Colonic mucosa (tissue), 4 donors: Measurements from ENCODE around the gene NPDC1. TPM values are rescaled to one million over a fixed set of nuclear protein-coding genes. Genes with fewer than 3 reads are reported as not detected.

Experiments
- DNase-seq: peaks from one replicate; pipeline ENCODE4 v3.0.0-alpha.2; 2020
- H3K27ac ChIP-seq: fragments of 200-600 bp; one replicate; pipeline ENCODE4 v1.8.0; 2021
- H3K27me3 ChIP-seq: fragments of 200-600 bp; one replicate; pipeline ENCODE4 v1.8.0; 2021
- H3K36me3 ChIP-seq: fragments of 200-600 bp; one replicate; pipeline ENCODE4 v1.8.0; 2021
- H3K4me1 ChIP-seq: fragments of 200-600 bp; one replicate; pipeline ENCODE4 v1.8.0; 2021; ENCODE audit warnings: mild to moderate bottlenecking
- H3K4me3 ChIP-seq: fragments of 200-600 bp; one replicate; pipeline ENCODE4 v1.8.0; 2021
- H3K9ac ChIP-seq, 2 donors: one replicate each; pipeline ENCODE4 v1.7.0; 2013; ENCODE audit warnings: control low read depth in 2 of 2, low read depth in 2 of 2, low read length in 2 of 2
- H3K9me3 ChIP-seq: fragments of 200-600 bp; one replicate; pipeline ENCODE4 v1.8.0; 2021
- CTCF ChIP-seq: fragments of 200-600 bp; IDR thresholded peaks from one replicate; pipeline ENCODE4 v1.8.0; 2022; ENCODE audit warnings: antibody characterized with exemption, mild to moderate bottlenecking
- intact Hi-C: fragments of 100-400 bp; cut with DNase I; formaldehyde crosslinking; loops from one replicate; pipeline ENCODE4 v1.14.1; 2022
- total RNA-seq, 2 donors: library from RNA; stranded (reverse); fragmentation: NEBNext Ultra II Directional in 1 of 2; extraction: Animal tissue kit (Norgen Biotek cat#: 25700) in 1 of 2; gene quantifications; one replicate each; pipeline ENCODE4 v1.2.1, GENCODE V29; 2021
- donor health status: healthy.
- donor health status: DM: no; HTN: no; CAD: no.
- donor health status: DM: no; HTN: no; CAD: no.

Gene NPDC1
- total RNA-seq, 2 donors from 2014 or later: 149 to 177 TPM

- Histone ChIP-seq H3K9me3 (no peaks in the 10 kb centered on the region), H3K36me3 (no peaks in the 10 kb centered on the region), H3K27ac (peak within 1 kb of the TSS; percentile 46), H3K27me3 (no peaks in the 10 kb centered on the region), H3K9ac (peak within 1 kb of the TSS; percentile 71 to 78), H3K4me3 (peak within 1 kb of the TSS; percentile 52), H3K4me1 (peaks cover 29% of the 10 kb centered on the region)
- DNase-seq: no peak
- TF ChIP-seq CTCF: no peak
- intact Hi-C loops: loop anchor here (2.0 kb wide), 1 partner anchor 83 kb away; the partner anchor contains the start of genes C8G and FBXW5
Observed at GRCh38 chr9:137027369-137028262, 18.4 kb downstream of the NPDC1 start, which contains the start of gene ABCA2. Gene ABCA2, minus strand, starts transcription at chr9:137028237. Its CDS starts 97 bp downstream, at chr9:137028140.

GRCh38 chr9:137026828-137027227, 19.1 kb downstream of the NPDC1 start:
- no peak for DNase-seq
- H3K9me3 ChIP-seq: no peaks in the 10 kb centered on the region
- H3K4me3 ChIP-seq: peak overlapping the region; percentile 43
- intact Hi-C loops: no loop called here
- peaks cover 32% of the 10 kb centered on the region for H3K4me1 ChIP-seq
- TF ChIP-seq CTCF: no peak
- peak overlapping the region; percentile 19 to 66 for H3K9ac ChIP-seq
- no peaks in the 10 kb centered on the region for H3K36me3 ChIP-seq
- H3K27ac ChIP-seq: no peak overlapping the region
- no peaks in the 10 kb centered on the region for H3K27me3 ChIP-seq

DNA sequence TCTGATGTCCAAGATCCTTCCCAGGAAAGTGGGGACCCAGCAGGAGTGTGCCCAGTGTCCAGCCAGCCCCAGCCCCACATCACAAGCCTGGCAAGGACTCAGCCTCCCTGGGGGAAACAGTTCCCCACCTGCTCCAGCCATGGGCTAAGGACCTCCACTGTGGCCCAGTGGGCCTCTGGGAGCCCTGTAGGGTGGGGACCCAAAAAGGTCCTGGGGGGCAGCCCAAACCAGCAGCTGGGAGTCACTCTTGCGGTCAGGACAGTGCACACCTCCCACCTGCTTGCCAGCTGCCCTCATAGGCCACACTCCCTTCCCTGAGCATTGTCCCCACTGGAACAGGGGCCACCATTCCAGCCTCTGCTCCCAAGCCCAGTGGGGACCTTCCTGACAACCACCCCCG, 19.6 kb downstream of the NPDC1 start:
- Histone ChIP-seq H3K36me3 (no peaks in the 10 kb centered on the region), H3K9me3 (no peaks in the 10 kb centered on the region), H3K4me1 (peaks cover 34% of the 10 kb centered on the region), H3K4me3 (no peak overlapping the region), H3K9ac (peak overlapping the region in 1 of 2 donors; percentile 5), H3K27ac (no peak overlapping the region), H3K27me3 (no peaks in the 10 kb centered on the region)
- TF ChIP-seq CTCF: no peak
- no peak for DNase-seq
- intact Hi-C loops: no loop called here

GRCh38 chr9:137025517-137025966, 20.4 kb downstream of the NPDC1 start:
- Histone ChIP-seq H3K9me3 (no peaks in the 10 kb centered on the region), H3K27ac (no peak overlapping the region), H3K4me1 (peaks cover 30% of the 10 kb centered on the region), H3K9ac (peak overlapping the region in 1 of 2 donors; percentile 26), H3K36me3 (no peaks in the 10 kb centered on the region), H3K4me3 (no peak overlapping the region), H3K27me3 (no peaks in the 10 kb centered on the region)
- TF ChIP-seq CTCF: no peak
- DNase-seq: peak; percentile 59
- intact Hi-C loops: no loop called here

DNA sequence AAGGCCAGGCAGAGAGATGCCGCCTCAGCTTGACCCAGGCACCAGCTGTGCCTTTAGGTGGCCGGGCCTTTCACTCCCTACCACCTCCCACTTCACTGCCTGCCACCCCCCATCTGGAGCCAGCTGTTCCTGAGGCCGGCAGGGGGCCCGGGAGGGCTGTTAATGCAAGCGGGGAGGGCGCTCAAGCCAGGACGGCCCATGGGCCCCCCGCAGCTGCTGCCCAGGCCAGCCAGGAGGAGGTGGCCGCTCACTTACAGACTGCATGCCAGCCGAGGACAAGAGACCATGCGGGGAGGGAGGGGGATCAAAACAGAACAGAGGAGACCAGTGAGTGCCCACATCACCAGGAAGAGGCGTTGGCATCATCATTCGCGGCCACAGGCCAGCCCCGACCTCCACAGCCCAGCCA, 22.4 kb downstream of the NPDC1 start:
- Histone ChIP-seq H3K4me1 (peaks cover 25% of the 10 kb centered on the region), H3K27me3 (no peaks in the 10 kb centered on the region), H3K9ac (no peak overlapping the region), H3K9me3 (no peaks in the 10 kb centered on the region), H3K4me3 (no peak overlapping the region), H3K27ac (no peak overlapping the region), H3K36me3 (no peaks in the 10 kb centered on the region)
- no peak for DNase-seq
- intact Hi-C loops: no loop called here
- TF ChIP-seq CTCF: no peak
